Activated CD8-positive, alpha-beta memory T cell treated with anti-CD3 and anti-CD28 coated beads for 24 hours (primary cell): ENCODE data around the gene SHISA2.

Experiments used
- DNase-seq: peaks from one replicate; pipeline ENCODE4 v3.0.0-alpha.2; 2020

Gene SHISA2

GRCh38 chr13:26047040-26047439 is 4.8 kb downstream of the SHISA2 start:
- no peak for DNase-seq

DNA sequence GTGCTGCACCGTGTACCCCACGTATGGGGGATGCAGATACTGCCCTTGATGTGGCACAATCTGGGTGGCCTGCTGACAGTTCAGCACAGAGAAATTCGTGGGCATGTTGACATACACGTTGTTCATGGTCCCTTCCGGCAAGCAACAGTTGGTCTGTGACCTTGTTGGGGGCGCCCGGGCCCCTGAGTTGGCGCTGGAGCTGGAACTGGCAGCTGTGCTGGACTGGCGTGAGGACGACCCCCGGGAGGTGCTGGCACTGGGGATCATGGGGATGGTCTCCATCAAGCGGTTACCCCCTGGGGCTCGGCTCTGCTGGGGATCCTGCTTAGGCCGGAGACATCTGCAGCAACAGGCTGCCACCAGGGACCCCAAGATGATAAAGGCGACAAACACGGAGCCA is 5.2 kb downstream of the SHISA2 start:
- no peak for DNase-seq

DNA sequence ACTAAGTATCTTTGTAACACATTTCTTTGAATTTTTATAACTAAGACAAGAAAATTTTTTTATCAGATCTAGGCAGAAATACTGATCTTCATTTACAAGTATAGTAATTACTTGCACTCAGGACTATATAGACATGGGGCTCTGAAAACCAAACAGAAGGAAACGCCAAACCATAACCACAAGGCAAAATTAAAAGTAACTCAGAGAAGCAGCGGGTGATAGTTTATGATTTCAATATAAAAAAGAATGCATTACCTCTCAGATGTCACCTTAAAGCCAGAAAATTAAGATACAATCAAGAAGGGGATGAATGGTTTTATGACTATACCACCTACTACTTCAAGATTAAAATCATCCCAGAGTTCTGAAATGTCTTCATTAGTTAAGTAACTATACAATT is 6.7 kb downstream of the SHISA2 start:
- no peak for DNase-seq

- DNase-seq = no peak
These were observed 9.0 kb downstream of the SHISA2 start for GRCh38 chr13:26042785-26043184.

DNA sequence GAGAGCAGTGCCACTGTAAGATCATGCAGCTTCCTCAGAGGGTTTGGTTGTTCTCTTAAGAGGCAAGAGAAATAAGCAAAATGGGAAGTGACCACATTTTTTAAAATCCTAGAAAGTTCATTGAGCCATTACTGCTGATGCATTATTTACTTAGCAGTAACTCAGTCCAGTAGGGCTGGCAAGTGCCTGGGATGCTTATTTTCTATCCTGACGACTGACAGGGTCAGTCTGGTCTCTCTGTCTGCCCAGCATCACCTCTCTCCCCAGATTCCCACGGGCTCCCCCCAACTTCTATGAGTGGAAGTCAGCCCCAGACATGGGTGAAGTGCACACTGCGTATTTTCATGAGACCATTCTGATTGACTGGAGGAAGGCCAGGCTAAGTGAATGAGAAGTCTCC is 10.4 kb downstream of the SHISA2 start:
- DNase-seq = no peak

DNA sequence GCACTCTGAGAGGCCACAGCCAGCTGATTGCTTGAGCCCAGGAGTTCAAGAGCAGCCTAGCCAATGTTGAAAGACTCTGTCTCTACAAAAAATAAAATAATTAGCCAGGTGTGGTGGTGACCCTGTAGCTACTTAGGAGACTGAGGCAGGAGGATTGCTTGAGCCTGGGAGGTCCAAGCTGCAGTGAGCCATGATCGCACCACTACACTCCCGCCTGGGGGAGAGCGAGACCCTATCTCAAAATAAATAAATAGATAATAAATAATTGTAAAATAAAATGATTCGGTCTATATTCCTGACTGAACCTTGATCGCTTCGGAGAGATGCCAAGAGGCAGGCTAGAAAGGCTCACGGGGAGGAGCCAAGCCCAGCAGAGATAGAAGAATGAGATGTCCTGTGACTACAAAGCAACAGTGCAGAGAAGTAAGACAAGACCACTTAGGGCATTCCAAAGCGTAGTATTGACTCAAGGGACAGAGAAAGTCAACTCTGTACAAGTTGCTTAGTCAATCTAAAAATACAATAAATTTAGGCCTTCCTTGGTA is 12.8 kb downstream of the SHISA2 start:
- DNase-seq = no peak

GRCh38 chr13:26037302-26037701 is 14.5 kb downstream of the SHISA2 start:
- DNase-seq = no peak

- no peak for DNase-seq
These were observed 15.4 kb downstream of the SHISA2 start for GRCh38 chr13:26036383-26036782.

DNA sequence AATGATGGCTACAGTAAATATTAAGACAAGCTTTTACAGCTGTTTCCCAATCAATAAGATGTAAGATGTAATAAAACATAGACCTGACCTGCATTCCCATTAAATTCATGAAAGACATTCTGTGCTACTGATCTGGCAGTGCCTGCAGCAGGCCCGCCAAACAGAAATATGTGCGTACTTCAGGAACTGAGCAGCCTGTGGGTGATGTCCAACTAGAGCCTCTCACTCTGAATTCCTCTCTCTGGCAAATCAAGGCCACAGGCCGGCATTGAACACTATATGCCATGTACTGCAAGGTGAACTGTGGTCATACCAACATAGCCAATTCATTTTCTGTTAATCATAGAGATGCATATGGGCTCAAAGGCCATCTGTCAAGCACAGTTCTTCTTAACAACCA is 17.8 kb downstream of the SHISA2 start:
- no peak for DNase-seq

GRCh38 chr13:26030331-26030730 is 21.5 kb downstream of the SHISA2 start:
- no peak for DNase-seq

DNA sequence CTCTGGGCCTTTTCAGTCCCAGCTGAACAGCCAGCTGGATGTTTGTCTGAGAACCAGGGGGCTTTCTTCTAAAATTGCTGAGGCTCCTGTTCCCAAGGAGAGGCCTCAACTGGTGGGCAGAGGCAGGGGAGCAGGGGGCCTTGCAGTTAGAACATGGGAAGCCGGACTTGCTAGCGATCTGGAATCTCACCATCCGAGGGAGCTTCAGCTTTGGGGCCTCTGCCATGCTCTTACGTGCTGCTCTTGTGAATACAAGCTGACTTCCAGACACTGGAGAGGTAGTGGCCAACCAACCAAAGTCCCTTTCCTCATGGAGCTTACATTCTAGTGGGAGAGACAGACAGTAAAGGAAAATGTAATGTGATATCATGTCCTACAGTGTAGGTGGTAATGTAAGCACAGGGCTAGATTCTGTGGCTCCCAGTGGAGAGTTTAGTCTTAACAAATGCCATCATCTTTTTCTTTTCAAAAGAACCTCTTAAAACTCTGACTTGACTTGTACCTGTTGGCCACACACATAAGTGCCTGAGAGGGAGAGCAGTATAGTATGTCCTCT is 22.2 kb downstream of the SHISA2 start:
- DNase-seq = no peak

DNA sequence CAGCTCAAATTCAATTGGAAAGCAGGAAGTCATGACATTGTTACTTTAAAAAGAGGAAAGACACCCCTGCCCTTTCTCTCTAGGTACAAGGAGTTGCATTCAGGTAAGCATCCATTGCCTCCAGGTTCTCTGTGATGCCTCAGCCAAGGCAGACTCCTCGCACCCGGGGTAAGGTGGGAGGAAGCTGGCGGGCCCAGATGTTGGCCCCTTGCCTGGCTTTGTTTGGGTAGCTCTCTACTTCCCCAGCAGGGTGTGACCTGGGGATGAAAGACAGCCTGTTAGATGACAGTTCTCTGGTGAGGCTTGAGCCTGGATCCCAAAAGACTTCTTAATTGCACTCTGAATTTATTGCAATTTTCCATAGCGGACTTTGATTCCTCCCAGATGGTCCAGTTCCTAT is 25.6 kb downstream of the SHISA2 start:
- DNase-seq = no peak

DNA sequence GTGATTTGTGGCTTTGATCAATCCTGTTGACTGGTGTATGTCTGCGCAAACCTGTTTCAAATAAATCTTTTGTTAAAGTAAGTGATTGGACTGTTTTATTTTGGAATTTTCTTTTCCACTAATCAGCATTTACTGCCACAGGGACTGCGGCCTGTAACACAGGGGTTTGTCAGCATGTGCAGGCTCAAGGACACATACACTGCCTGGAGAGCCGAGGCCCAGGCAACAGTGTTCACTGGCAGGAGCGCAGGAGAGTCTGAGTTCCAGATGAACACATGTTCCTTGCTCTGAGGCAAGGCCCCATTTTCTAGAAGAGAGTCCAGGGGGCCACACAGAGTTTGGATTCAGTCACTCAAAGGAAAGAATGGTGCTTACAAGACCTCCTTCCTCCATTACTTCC is 26.0 kb downstream of the SHISA2 start:
- no peak for DNase-seq

DNA sequence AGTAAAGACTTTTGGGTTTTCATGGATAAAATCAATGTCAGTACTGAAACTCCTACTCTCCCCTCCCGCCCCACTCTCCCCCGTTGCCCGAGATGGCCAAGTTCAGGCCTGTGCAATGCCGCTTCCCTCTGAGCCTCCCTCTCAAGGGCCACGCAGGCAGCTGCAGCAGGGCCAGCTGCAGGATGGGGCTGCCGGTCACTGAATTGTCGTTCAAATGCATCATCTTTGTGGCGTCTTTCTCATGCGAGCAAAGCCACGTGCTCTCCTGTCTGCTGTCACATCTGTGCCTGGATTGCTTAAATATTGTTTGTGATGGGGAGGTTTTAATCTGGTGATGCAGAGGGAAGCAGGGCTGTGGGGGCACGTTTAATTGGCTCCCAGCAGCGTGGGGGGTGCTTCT is 26.6 kb downstream of the SHISA2 start:
- DNase-seq = no peak

- no peak for DNase-seq
These were observed 27.3 kb downstream of the SHISA2 start for GRCh38 chr13:26024558-26024957.

- DNase-seq = no peak
These were observed 29.1 kb downstream of the SHISA2 start for GRCh38 chr13:26022538-26023292.

GRCh38 chr13:26021956-26022355 is 29.9 kb downstream of the SHISA2 start:
- DNase-seq = no peak

DNA sequence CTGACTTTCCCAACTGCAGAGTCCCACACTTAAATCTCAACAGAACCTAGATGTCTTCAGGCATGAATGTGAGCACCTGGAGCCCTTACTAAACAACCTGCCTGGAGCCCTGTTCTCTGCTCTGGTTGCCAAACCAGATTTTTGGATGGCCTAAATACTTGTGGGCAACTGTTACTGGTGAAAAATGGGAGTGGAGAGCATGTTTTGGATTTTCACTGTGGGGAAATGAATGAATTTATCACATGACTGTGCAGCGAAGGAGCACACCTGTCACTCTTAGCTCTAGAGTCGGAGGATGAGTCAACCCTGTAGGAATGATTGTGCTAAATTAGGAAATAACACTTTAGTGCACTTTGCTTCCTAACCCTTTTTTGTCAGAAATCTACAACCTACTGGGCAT is 30.3 kb downstream of the SHISA2 start:
- DNase-seq = no peak

DNA sequence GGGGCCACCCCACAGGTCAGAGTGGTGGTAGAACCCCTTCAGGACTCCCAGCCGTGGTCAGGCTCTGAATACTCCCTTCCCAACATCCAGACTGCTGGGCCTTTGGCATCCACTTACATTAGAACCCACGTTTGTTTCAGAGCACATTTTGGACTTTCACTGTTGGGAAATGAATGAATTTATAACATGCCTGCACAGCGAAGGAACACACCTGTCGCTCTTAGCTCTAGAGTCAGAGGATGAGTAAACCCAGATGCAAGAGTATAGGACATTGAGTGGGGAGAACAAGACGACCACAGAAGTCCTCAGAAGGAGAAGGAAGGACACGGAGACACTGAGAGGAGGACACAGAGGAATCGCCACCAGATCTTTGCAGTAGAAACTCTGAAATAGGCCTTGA is 30.9 kb downstream of the SHISA2 start:
- no peak for DNase-seq

DNA sequence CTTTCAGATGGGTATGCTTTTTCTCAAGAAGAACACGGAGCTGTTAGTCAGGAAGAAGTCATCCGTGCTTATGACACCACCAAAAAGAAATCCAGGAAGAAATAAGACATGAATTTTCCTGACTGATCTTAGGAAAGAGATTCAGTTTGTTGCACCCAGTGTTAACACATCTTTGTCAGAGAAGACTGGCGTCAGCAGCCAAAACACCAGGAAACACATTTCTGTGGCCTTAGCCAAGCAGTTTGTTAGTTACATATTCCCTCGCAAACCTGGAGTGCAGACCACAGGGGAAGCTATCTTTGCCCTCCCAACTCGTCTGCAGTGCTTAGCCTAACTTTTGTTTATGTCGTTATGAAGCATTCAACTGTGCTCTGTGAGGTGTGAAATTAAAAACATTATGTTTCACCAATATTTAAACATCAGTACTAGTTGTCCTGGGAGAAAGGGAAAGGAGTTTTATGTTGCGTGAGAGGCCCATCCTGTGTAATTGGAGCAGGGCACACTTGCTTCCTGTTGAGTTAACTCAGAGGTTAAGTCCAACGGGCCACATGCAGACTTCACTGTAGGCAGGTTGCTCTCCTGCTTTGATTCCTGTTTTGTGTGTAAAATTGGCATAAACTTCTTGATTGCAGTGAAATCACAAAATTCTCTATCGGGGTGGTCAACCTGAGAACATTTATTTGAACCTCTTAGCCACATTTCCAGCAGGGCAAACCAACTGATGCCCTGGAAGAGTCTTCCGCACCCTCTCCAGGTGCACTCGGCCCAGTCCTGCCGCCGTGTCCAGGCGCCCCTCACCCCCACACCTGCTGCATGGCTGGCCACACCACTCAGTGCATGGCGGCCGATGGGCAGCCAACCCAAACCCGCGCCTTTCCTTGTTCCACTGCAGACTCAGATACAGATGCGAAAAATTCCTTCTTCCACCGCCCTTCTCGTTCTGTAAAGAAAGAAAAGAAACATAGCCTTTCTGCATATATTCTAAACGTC is 31.6 kb downstream of the SHISA2 start:
- DNase-seq = no peak

- no peak for DNase-seq
These were observed 32.6 kb downstream of the SHISA2 start for GRCh38 chr13:26019251-26019650.

GRCh38 chr13:26017932-26018665 is 33.7 kb downstream of the SHISA2 start:
- DNase-seq = no peak
